ENCODE data around the gene ADD2.

DNA sequence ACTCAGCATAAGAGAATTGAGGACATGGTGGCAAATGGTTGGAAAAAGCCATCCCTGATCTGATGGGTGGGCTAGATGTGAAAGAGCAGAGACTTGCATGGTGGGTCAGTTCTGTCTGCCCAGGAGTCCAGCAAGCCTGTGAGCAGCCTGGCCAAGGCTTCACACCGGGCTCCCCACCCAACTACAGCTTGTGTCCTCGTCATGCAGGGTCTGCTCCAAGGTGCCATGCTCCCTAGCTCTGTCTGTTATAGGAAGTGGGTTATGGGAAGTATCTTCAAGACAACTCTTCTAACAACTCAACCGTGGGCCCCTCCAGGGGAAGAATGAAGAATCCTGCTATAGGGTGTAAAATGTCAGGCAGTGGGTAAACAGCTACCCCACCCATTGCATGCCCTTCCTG, 97.4 kb downstream of the ADD2 start:
- TF ChIP-seq, protein P1, sequence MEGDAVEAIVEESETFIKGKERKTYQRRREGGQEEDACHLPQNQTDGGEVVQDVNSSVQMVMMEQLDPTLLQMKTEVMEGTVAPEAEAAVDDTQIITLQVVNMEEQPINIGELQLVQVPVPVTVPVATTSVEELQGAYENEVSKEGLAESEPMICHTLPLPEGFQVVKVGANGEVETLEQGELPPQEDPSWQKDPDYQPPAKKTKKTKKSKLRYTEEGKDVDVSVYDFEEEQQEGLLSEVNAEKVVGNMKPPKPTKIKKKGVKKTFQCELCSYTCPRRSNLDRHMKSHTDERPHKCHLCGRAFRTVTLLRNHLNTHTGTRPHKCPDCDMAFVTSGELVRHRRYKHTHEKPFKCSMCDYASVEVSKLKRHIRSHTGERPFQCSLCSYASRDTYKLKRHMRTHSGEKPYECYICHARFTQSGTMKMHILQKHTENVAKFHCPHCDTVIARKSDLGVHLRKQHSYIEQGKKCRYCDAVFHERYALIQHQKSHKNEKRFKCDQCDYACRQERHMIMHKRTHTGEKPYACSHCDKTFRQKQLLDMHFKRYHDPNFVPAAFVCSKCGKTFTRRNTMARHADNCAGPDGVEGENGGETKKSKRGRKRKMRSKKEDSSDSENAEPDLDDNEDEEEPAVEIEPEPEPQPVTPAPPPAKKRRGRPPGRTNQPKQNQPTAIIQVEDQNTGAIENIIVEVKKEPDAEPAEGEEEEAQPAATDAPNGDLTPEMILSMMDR (conservative IDR thresholded peaks at IDR 0.05; ENCODE audit: low read depth in 2 of 2), result no peak
- TF ChIP-seq, protein P2, sequence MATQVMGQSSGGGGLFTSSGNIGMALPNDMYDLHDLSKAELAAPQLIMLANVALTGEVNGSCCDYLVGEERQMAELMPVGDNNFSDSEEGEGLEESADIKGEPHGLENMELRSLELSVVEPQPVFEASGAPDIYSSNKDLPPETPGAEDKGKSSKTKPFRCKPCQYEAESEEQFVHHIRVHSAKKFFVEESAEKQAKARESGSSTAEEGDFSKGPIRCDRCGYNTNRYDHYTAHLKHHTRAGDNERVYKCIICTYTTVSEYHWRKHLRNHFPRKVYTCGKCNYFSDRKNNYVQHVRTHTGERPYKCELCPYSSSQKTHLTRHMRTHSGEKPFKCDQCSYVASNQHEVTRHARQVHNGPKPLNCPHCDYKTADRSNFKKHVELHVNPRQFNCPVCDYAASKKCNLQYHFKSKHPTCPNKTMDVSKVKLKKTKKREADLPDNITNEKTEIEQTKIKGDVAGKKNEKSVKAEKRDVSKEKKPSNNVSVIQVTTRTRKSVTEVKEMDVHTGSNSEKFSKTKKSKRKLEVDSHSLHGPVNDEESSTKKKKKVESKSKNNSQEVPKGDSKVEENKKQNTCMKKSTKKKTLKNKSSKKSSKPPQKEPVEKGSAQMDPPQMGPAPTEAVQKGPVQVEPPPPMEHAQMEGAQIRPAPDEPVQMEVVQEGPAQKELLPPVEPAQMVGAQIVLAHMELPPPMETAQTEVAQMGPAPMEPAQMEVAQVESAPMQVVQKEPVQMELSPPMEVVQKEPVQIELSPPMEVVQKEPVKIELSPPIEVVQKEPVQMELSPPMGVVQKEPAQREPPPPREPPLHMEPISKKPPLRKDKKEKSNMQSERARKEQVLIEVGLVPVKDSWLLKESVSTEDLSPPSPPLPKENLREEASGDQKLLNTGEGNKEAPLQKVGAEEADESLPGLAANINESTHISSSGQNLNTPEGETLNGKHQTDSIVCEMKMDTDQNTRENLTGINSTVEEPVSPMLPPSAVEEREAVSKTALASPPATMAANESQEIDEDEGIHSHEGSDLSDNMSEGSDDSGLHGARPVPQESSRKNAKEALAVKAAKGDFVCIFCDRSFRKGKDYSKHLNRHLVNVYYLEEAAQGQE (IDR thresholded peaks at IDR 0.05; ENCODE audit: unreplicated experiment), result no peak
- TF ChIP-seq EZH2phosphoT487 (IDR thresholded peaks at IDR 0.05; ENCODE audit: unreplicated experiment) (no peak), EZH2 (IDR thresholded peaks at IDR 0.05; ENCODE audit: low read depth, unreplicated experiment) (no peak), POLR2AphosphoS5 (IDR thresholded peaks at IDR 0.05; ENCODE audit: low read depth) (no peak), CREB1 (CRISPR knock-in tag; IDR thresholded peaks at IDR 0.05; ENCODE audit: low read depth) (no peak), NANOG (IDR thresholded peaks at IDR 0.05; ENCODE audit: borderline replicate concordance) (no peak), JUNB (IDR thresholded peaks at IDR 0.05; ENCODE audit: unreplicated experiment) (no peak), ZNF331 (CRISPR knock-in tag; IDR thresholded peaks at IDR 0.05; ENCODE audit: low read depth) (no peak)
- TF ChIP-seq, protein P3, sequence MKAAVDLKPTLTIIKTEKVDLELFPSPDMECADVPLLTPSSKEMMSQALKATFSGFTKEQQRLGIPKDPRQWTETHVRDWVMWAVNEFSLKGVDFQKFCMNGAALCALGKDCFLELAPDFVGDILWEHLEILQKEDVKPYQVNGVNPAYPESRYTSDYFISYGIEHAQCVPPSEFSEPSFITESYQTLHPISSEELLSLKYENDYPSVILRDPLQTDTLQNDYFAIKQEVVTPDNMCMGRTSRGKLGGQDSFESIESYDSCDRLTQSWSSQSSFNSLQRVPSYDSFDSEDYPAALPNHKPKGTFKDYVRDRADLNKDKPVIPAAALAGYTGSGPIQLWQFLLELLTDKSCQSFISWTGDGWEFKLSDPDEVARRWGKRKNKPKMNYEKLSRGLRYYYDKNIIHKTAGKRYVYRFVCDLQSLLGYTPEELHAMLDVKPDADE (IDR thresholded peaks at IDR 0.05), result no peak

Measured in GM23338 (cell line).